Muscle of back (tissue), 11 donors: ENCODE measurements around the gene KCNJ2. TPM values are rescaled to one million over a fixed set of nuclear protein-coding genes. Genes with fewer than 3 reads are reported as not detected.

ENCODE experiments used
- DNase-seq, 3 donors: peaks; one replicate each; pipeline versions ENCODE4 v3.0.0 to v3.0.0-alpha.2; 2013
- polyA plus RNA-seq, 10 donors: library from polyadenylated mRNA; unstranded; fragments of 120-200 nt; gene quantifications; one replicate each; pipeline ENCODE4 v1.2.1, GENCODE V29; 2013; ENCODE audit not compliant: insufficient read length in 10 of 10

The KCNJ2 gene
- polyA plus RNA-seq, 10 donors: 4.1 to 16.6 (median 5.8) TPM

DNA sequence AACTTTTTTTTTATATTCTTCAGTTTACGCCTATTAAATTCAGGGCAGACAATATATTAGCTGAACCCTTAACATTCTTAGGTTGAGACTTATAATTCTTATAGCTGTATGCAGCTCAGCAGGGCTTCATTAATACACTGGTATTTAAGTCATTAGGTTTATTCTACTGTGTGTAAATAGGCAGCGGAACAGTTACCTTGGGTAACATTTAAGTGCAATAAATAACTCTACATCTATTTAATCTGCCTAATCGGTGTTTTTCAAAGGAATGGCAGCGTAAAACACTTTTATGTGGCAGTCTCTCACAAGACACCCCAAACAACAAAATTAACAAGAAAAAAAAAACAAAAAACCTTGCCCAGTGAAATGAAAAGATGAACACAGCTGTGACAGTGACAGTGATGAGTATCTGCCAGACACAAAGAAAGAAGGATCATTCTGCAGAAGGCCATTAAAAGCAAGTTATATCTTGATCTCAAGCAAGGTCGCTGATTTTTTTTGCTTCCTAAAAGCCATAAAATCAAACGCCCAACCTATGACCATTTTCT is 32.6 kb downstream of the KCNJ2 start:
- no peak for DNase-seq

DNA sequence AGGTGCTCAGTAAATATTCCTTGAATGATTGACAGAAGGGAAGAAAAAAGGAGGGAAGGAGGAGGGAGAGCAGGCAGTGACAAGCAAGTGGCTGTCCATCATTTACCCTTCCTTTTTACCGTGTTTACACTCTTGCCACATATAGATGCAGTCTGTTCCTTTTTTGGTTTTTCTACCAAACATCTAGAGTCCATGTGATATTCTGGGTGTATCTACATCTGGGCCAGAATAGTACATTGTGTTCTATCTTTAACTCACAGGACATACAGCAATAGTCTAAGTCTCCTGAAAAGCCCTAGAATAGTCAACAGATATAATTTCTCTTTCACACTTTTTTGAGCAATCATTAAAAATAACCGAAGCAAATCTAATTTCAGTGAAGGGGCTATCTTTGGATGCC is 33.5 kb downstream of the KCNJ2 start:
- DNase-seq: no peak

DNA sequence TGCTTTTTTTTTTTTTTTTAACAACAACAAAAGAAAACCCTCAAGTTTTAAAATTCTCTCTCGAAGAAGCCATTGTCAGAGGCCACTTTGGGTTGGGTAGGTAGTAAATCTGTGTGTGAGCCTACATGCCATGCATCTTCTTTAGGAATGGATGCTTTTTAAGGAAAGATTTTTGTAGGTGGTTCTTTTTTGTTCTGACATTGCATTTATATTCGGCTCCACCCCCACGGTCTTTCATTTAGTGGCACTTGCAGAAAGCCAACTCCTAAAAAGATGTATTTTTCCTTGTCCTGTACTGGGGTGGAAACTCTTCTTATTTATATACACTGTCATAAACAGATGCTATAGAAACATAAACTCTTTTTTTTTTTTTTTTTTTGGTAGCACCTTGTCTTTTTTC is 35.1 kb downstream of the KCNJ2 start:
- no peak for DNase-seq

DNA sequence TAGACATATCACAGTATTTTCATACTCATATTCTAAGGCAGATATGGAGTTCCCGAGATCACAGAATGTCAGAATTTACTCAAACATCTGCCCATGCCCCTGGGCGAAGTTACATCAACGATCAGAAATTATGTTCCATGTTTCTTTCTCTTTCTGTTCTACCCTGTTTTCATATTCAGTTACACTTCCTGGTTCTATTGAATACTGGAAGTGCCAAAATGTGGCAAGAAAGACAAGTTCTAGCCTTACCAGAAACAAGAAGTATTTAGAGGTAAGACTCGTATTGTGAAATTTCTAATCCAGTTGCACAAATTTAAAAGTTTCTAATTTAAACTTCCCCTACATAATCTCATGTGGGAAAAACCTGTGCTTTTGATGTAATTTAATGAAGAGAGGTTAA is 36.1 kb downstream of the KCNJ2 start:
- no peak for DNase-seq

DNA sequence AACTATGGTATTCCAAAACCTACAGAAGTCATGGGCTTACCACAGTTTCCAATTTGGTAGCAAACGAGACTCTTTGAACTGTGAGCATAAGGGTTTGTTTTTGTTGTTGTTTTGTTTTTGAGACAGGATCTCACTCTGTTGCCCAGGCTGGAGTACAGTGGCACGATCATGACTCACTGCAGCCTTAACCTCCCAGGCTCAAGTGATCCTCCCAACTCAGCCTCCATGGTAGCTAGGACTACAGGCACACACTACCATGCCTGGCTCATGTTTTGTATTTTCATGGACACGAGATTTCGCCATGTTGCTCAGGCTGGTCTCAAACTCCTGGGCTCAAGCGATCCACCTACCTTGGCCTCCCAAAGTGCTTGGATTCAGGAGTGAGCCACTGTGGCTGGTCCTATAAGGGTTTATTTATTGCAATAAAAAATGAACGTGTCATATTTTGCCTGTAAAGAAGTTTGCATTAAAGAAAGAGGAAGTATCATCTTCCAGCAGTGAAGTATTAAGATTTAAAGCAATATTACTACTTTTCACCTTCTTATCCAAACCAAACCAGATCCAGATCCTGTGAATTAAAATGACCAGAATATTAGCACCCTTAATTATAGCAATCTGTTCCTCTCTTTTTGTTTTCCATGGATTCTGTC is 37.2 kb downstream of the KCNJ2 start:
- DNase-seq: no peak

DNA sequence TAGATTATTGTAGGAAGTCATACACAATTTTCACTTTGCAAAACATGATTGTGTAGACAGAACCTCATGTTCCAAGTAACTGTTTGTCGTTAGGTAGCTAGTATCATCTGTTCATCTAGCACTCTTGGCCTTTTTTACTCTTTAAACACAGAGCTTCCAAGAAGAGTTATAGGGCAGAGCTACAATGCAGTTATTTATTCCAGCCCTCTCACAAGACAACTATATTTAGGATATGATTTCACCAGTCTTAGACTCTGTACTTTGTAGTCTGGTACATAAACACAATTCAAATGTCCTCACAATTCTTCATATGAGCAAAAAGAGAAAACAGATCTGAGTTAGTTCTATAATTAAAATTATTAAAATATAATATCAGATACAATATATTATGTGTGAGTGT is 37.9 kb downstream of the KCNJ2 start:
- no peak for DNase-seq

DNA sequence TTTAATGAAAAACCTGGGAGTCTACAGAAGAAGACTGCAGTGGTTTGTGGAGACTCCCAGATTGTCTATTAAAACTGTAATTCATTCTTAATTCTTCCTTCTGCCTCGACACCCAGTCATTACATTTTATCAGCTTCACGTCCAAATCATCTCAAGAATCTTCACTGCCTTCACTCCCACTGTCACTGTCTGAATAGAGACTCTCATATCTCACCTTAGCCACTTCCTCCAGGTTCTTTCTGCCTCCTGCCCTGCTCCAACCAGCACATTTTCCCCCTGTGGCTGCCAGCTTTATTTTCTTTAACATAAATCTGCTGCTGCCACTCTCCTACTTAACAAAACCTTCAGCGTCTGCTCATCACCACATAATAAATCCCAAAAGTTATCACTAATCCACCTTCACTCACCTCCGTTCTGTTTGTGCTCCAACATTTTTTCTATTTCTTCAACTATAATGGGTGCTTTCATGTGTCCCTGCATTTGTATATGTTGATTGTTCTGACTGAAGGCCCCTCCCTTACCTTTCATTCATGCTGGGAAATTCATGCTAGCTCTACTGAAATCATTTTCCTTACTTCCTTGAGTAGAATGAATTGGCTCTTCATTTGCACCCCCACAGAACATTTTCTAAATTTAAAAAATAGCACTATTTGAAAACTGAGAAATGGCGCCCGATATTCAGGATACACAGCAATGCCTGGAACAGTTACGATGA is 38.9 kb downstream of the KCNJ2 start:
- DNase-seq: no peak

DNA sequence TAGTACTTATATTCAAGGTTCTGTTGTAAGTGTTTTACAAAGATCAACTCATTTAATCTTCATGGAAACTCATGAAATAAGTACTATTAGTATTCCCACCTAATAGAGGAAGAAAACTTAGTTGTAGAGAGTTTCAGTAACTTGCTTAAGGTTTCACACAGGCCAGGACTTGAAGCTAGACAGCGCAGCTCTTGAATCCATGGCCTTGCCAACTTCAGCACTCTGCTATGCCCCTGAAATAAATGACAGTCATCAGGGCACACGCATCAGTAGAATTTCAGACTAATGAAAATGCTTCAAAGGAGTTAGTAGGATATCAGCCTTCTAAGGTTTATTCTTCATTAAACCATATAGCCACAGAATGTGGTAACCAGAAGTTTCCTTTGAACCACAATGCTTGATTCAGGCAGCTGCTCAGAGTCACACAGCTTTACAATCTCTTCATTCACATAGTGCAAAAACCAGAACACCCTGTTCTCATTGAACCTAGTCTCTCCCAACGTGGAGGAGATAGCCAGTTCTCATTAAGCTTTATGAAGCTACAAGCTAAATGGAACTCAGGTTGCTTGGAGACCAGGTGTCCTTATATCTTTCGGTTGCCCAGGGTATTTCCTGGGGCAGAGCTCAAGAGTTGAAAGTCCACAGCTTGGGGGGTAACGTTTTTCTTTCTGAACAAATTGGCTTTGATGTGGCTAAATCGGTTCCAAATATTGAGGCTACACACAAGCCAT is 39.7 kb downstream of the KCNJ2 start:
- DNase-seq: no peak

DNA sequence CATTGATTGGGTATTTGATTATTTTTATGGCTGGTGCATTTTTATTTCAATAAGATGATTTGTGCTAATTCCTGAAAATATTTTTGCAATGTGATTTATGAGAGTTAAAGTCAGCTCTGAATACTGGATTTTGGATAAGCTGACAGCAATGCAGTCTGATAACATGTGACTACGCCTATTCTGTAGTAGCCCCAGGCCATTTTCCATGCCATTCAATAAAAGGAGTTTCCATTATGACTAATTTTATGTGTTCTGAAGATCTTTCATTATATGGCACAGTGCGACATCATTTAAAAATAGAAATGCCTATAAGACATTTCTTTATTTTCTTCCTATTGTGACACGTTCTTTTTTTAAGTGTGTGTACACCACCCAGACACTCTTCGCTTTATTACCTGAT is 46.3 kb downstream of the KCNJ2 start:
- no peak for DNase-seq

DNA sequence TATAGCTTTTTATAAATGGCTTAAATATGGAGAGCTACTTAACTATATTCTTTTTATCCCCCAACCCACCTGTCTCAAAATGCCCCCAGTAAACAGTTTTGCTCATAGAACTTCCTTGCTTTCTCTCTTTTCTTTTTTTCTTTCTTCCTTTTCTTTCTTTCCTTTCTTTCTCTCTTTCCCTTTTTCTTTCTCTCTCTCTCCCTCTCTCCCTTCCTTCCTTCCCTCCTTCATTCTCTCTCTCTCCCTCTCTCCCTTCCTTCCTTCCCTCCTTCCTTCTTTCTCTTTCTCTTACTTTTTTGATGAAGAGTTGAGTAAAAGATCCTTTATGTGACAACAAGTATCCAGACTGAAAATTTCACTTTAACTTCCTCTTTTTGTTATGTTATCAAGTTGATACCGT is 48.2 kb downstream of the KCNJ2 start:
- no peak for DNase-seq

DNA sequence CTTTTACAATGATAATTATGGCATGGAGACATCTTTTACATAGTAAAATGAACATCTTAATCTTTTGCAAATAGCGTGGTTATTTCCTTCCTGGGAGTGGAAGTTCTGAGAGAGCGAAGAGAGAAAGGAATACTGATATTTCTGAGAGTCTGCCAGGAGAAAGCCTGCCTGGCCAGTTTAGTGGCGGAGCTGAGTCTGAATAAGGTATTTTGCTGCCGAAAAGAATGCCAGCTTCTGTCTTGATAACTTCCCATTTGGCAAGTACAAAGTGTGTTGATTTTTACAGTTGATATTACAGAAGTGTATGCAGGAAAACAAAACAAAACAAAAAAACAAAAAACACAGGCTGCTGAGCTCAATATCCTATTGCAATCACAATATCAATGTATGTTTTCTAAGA is 55.9 kb downstream of the KCNJ2 start:
- no peak for DNase-seq

Other genes starting within 250 kb of the KCNJ2 start
- 1 to 10 TPM in 1 of 10 donors, under 1 TPM in 9; 0.14 to 1.2 (median 0.46) TPM for gene KCNJ16, start 94.3 kb upstream of the KCNJ2 start, polyA plus RNA-seq